ENCODE data around the gene OR52I2. TPM values are rescaled to one million over a fixed set of nuclear protein-coding genes. Genes with fewer than 3 reads are reported as not detected.

OR52I2 gene
- total RNA-seq, 2 experiments from 2014 or later: not detected

DNA sequence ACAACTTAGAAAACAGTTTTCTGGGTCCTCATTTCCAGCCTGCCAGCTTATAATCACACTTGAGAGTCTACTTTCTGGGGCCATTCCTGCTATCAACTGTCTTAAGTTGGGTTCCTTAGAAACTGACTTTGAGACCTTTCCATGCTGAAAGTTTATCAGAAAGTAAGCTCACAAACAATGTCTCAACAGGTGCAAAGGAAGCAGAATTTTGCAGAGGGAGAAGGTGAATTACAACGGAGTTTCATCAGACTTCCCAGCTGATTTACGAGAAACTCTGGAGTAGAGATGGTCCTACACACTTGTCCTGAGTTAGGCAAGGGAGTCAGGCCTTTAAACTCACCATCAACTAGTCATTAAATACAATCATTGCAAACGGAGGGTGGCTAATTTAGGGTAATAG is 4.7 kb upstream of the OR52I2 start:
- ChIA-PET CTCF (interaction anchor here (1.1 kb wide), 1 partner anchor 37 kb away, joined by 4 read pairs; no protein-coding TSS in a partner anchor), POLR2A (no interaction called here)
- no peak overlapping the region for H3K27ac Mint-ChIP-seq
- H3K4me1 Mint-ChIP-seq (ENCODE audit: low read depth): peaks cover 5% of the 10 kb centered on the region
- intact Hi-C loops (cut with micrococcal nuclease): no loop called here
- H3K36me3 Mint-ChIP-seq: no peaks in the 10 kb centered on the region
- H3K9me3 Mint-ChIP-seq: no peaks in the 10 kb centered on the region
- H3K4me3 Mint-ChIP-seq: no peak overlapping the region
- peaks cover 5% of the 10 kb centered on the region for H3K27me3 Mint-ChIP-seq
- DNase-seq: no peak

- H3K27me3 Mint-ChIP-seq: peaks cover 8% of the 10 kb centered on the region
- ChIA-PET POLR2A (no interaction called here), CTCF (no interaction called here)
- H3K27ac Mint-ChIP-seq: no peak overlapping the region
- no peak for DNase-seq
- H3K9me3 Mint-ChIP-seq: no peaks in the 10 kb centered on the region
- no peaks in the 10 kb centered on the region for H3K36me3 Mint-ChIP-seq
- peaks cover 5% of the 10 kb centered on the region for H3K4me1 Mint-ChIP-seq (ENCODE audit: low read depth)
- H3K4me3 Mint-ChIP-seq: no peak overlapping the region
- intact Hi-C loops (cut with micrococcal nuclease): no loop called here
Measured at GRCh38 chr11:4577761-4578160, 3.8 kb upstream of the OR52I2 start.

DNA sequence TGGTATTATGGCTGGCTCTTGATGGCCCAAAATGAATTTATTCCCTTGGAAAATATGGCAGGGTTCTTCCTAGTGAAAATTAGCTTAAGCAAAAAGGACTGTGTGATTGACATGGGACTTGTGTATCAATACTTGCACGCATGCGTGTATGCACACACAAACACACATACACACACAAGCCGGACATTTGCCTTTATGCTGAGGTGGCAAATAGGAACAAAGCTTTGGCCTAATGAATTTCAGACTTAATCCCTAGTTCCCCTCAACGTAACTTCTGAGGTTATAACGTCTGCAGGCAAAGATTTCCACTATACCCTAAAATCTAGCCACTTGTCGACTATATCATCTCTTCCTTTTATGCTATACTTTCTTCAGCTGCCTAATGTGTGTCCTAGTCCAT is 2.9 kb upstream of the OR52I2 start:
- Mint-ChIP-seq H3K9me3 (no peaks in the 10 kb centered on the region), H3K4me1 (ENCODE audit: low read depth) (peaks cover 5% of the 10 kb centered on the region), H3K27ac (no peak overlapping the region), H3K27me3 (peaks cover 9% of the 10 kb centered on the region), H3K4me3 (no peak overlapping the region), H3K36me3 (no peaks in the 10 kb centered on the region)
- POLR2A ChIA-PET: no interaction called here
- no peak for DNase-seq
- intact Hi-C loops (cut with micrococcal nuclease): no loop called here
- CTCF ChIA-PET: no interaction called here

DNA sequence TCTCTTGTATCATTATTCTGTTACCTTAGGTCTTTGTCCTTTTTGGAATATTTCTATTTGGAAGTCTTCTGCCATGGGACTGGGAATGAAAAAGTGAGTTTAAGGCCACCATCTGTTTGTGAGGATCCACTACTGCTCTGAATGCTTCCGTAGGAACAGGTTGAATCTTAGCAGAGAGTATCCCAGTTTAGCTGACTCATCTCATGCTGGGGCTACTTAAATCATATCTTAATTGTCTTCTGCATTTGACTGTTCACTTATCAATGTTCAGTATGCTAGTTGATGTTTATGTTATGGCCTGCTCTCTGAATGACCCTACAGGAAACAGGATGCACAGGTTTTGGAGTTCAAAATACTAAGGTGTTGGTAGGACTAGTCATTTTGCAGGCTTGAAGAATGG is 1.4 kb upstream of the OR52I2 start:
- no peaks in the 10 kb centered on the region for H3K36me3 Mint-ChIP-seq

GRCh38 chr11:4589017-4589416 is 7.5 kb downstream of the OR52I2 start:
- no peak for DNase-seq
- Mint-ChIP-seq H3K4me1 (ENCODE audit: low read depth) (no peaks in the 10 kb centered on the region), H3K4me3 (no peak overlapping the region), H3K27ac (no peak overlapping the region), H3K27me3 (peaks cover 4% of the 10 kb centered on the region), H3K9me3 (no peaks in the 10 kb centered on the region), H3K36me3 (no peaks in the 10 kb centered on the region)
- intact Hi-C loops (cut with micrococcal nuclease): no loop called here
- CTCF ChIA-PET: no interaction called here
- POLR2A ChIA-PET: no interaction called here

More for the DNA sequence above, 1.4 kb upstream of the OR52I2 start:
- ChIA-PET POLR2A (no interaction called here), CTCF (no interaction called here)
- Mint-ChIP-seq H3K9me3 (no peaks in the 10 kb centered on the region), H3K27me3 (peaks cover 9% of the 10 kb centered on the region), H3K27ac (no peak overlapping the region), H3K4me3 (no peak overlapping the region), H3K4me1 (ENCODE audit: low read depth) (peaks cover 5% of the 10 kb centered on the region)
- no peak for DNase-seq
- intact Hi-C loops (cut with micrococcal nuclease): no loop called here

- POLR2A ChIA-PET: no interaction called here
- Mint-ChIP-seq H3K36me3 (peaks cover 8% of the 10 kb centered on the region), H3K27me3 (peaks cover 2% of the 10 kb centered on the region), H3K27ac (no peak within 1 kb of the TSS), H3K4me3 (no peak within 1 kb of the TSS), H3K4me1 (ENCODE audit: low read depth) (no peaks in the 10 kb centered on the region), H3K9me3 (no peaks in the 10 kb centered on the region)
- DNase-seq: no peak
- CTCF ChIA-PET: no interaction called here
- intact Hi-C loops (cut with micrococcal nuclease): no loop called here
Measured at GRCh38 chr11:4593739-4594138, 12.2 kb downstream of the OR52I2 start, which contains the start of gene OR52I1. Gene OR52I1, plus strand, starts transcription at chr11:4594039. Its CDS starts 0 bp downstream, at chr11:4594039.

- H3K9me3 Mint-ChIP-seq: no peaks in the 10 kb centered on the region
- ChIA-PET POLR2A (no interaction called here), CTCF (no interaction called here)
- H3K27ac Mint-ChIP-seq: no peak overlapping the region
- intact Hi-C loops (cut with micrococcal nuclease): loop anchor here (5.0 to 10.0 kb wide), 5 partner anchors 113 to 1630 kb away; partner anchors contain the start of genes CNGA4, FHIP1B, TRIM22 and TRIM34
- no peaks in the 10 kb centered on the region for H3K27me3 Mint-ChIP-seq
- H3K4me1 Mint-ChIP-seq (ENCODE audit: low read depth): peaks cover 29% of the 10 kb centered on the region
- H3K36me3 Mint-ChIP-seq: peaks cover 19% of the 10 kb centered on the region
- DNase-seq: no peak
- H3K4me3 Mint-ChIP-seq: no peak overlapping the region
Measured at GRCh38 chr11:4605057-4605456, 23.5 kb downstream of the OR52I2 start.

DNA sequence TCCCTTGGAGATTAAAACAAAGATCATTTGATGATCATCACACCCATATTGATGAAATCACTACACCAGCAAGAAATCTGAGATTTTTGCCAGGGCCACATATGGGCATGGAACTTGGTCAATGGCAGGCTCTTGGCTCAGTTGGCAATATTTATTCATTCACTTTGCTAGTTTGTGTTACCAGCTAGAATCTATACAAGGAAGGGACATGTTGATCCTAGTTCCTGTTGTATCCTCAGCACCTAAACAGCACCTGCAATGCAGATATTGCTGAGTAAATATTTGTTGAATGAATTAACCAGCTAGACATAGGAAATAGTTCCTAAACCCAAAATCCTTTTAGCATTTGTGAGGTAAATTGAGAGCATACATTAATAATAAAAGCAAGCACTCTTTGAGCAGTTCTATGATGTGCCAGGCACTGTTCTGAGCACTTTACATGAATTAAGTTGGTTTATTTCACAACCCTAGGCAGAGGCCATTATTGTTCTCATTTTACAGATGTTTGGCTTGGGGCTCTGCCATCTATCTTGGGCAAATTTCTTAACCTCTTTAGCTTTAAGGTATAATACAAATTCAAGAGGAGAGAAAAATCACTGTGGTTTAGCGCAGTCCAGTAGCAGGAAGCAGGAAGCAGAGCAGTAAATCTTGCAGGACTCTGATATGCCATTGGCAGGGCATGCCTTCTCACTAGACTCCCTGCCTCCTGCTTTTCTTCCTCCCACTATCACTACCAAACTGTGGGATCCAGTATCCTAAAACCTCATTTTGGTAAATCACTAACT is 24.9 kb downstream of the OR52I2 start:
- ChIA-PET POLR2A (no interaction called here), CTCF (interaction anchor here (1.2 to 1.8 kb wide), 2 partner anchors 31 to 419 kb away, joined by 6 to 7 read pairs; partner anchors contain the start of gene OR51D1)
- peak overlapping the region; percentile 93 for H3K4me3 Mint-ChIP-seq
- H3K27me3 Mint-ChIP-seq: no peaks in the 10 kb centered on the region
- no peaks in the 10 kb centered on the region for H3K9me3 Mint-ChIP-seq
- H3K4me1 Mint-ChIP-seq (ENCODE audit: low read depth): peaks cover 34% of the 10 kb centered on the region
- DNase-seq: no peak
- H3K36me3 Mint-ChIP-seq: peaks cover 9% of the 10 kb centered on the region
- H3K27ac Mint-ChIP-seq: no peak overlapping the region
- intact Hi-C loops (cut with micrococcal nuclease): loop anchor here (5.0 to 10.0 kb wide), 5 partner anchors 114 to 1628 kb away; partner anchors contain the start of genes CNGA4, FHIP1B, TRIM22 and TRIM34

GRCh38 chr11:4607096-4607495 is 25.6 kb downstream of the OR52I2 start:
- Mint-ChIP-seq H3K4me3 (peak overlapping the region; percentile 93), H3K9me3 (no peaks in the 10 kb centered on the region), H3K4me1 (ENCODE audit: low read depth) (peaks cover 34% of the 10 kb centered on the region), H3K27me3 (no peaks in the 10 kb centered on the region), H3K27ac (peak overlapping the region; percentile 87), H3K36me3 (peaks cover 4% of the 10 kb centered on the region)
- ChIA-PET CTCF (interaction anchor here (1.2 to 1.8 kb wide), 2 partner anchors 30 to 420 kb away, joined by 6 to 7 read pairs; partner anchors contain the start of gene OR51D1), POLR2A (no interaction called here)
- intact Hi-C loops (cut with micrococcal nuclease): loop anchor here (5.0 to 10.0 kb wide), 5 partner anchors 115 to 1628 kb away; partner anchors contain the start of genes CNGA4, FHIP1B, TRIM22 and TRIM34
- DNase-seq: no peak

DNA sequence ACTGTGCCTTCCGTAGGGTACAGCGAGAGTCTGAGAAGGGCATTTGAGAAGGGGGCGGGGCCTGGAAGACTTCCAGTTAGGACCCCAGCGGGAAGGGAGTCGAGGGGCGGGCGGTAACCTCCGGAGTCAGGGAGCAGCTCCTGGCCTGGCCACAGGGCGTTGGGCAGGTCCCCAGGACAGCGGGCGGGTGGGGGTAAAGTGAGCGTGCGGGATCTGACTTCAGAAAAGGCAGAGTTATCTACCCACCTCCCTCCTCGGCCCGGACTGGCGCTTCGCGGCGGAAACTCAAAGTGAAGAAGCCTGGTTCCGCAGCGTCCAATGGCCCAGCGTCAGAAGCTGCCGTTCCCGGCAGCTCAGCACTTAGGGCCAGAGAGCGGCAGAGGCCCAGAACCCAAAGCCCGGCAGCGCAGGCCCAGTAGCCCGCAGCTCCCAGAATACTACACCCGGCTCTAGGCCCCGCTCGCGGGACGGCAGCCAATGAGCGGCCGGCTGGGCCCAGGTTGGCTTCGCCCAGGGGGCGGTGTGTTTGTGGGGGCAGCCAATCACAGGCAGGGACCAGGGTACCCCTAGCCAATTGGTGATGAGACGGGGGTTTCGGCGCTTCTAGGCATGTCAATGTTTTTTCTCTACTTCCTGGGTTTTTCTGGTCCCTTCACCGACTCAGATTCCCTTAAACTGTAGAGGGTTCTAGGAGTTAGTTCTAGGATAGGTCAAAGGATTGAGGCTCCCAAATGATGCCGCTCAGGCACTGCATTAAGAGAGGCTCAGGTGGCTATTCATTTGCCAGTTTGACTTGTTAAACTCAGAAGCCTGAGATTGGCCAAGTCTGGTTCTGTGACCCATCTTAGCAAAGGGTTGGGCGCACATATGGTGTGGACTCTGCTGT is 26.5 kb downstream of the OR52I2 start, which contains the start of gene TRIM68:
Gene TRIM68 (minus strand): TSS at position 451 of the 886 bp plus-strand sequence. CDS start 2,727 bp downstream, outside the sequence.
- Mint-ChIP-seq H3K27me3 (no peaks in the 10 kb centered on the region), H3K4me1 (ENCODE audit: low read depth) (peaks cover 34% of the 10 kb centered on the region), H3K27ac (peak within 1 kb of the TSS; percentile 87), H3K4me3 (peak within 1 kb of the TSS; percentile 93), H3K36me3 (peaks cover 3% of the 10 kb centered on the region), H3K9me3 (no peaks in the 10 kb centered on the region)
- DNase-seq: peak; percentile 97
- intact Hi-C loops (cut with micrococcal nuclease): loop anchor here (2.0 to 10.0 kb wide), 6 partner anchors 116 to 1627 kb away; partner anchors contain the start of genes CNGA4, FHIP1B, TRIM21 and TRIM22
- ChIA-PET POLR2A (no interaction called here), CTCF (interaction anchor here (1.8 kb wide), 1 partner anchor 29 kb away, joined by 7 read pairs; the partner anchor contains the start of gene OR51D1)

- no peaks in the 10 kb centered on the region for H3K36me3 Mint-ChIP-seq
- no peaks in the 10 kb centered on the region for H3K27me3 Mint-ChIP-seq
- H3K9me3 Mint-ChIP-seq: no peaks in the 10 kb centered on the region
- H3K4me1 Mint-ChIP-seq (ENCODE audit: low read depth): peaks cover 34% of the 10 kb centered on the region
- DNase-seq: peak; percentile 54
- CTCF ChIA-PET: interaction anchor here (1.1 kb wide), 1 partner anchor 423 kb away, joined by 3 read pairs; no protein-coding TSS in a partner anchor
- peak overlapping the region; percentile 74 for H3K27ac Mint-ChIP-seq
- intact Hi-C loops (cut with micrococcal nuclease): no loop called here
- POLR2A ChIA-PET: no interaction called here
- H3K4me3 Mint-ChIP-seq: peak overlapping the region; percentile 45
Measured at GRCh38 chr11:4610258-4610935, 28.9 kb downstream of the OR52I2 start.
